Left lobe of liver (tissue), 2 donors: Measurements from ENCODE around the gene NMNAT2. TPM values are rescaled to one million over a fixed set of nuclear protein-coding genes. Genes with fewer than 3 reads are reported as not detected.
"Not testable (repeated sequence)": the region's sequence is repeated elsewhere in the genome, so short reads cannot be mapped to it uniquely, and the experiment has no call there.

Source experiments
- ATAC-seq: fragments of 200-7000 bp; cut with Tn5 transposase; one replicate; pipeline ENCODE4 v1.9.1; 2020; ENCODE audit warnings: mild to moderate bottlenecking, moderate library complexity
- DNase-seq: peaks from one replicate; pipeline ENCODE4 v3.0.0-alpha.2; 2020; ENCODE audit warnings: low spot score
- total RNA-seq: library from RNA; stranded (reverse); gene quantifications from one replicate; pipeline ENCODE4 v1.2.1, GENCODE V29; 2021
- donor health status: DM: no; HTN: no; CAD: no; lungs with moderate emphysema.
- donor health status: DM: no; HTN: yes; CAD: no.

The NMNAT2 gene
- total RNA-seq, 1 donor from 2014 or later, result 0.03 TPM

GRCh38 chr1:183419399-183419798 lies 1.2 kb upstream of the NMNAT2 start:
- ATAC-seq, result no peak
- no peak for DNase-seq

GRCh38 chr1:183418696-183419095 lies 516 bp upstream of the NMNAT2 start:
- no peak for DNase-seq
- ATAC-seq, result no peak

- ATAC-seq (peak; percentile 91), DNase-seq (peak; percentile 51)
These were observed 1.1 kb downstream of the NMNAT2 start for GRCh38 chr1:183416850-183417771.

- ATAC-seq, result no peak
- no peak for DNase-seq
These were observed 3.8 kb downstream of the NMNAT2 start for GRCh38 chr1:183414365-183414764.

GRCh38 chr1:183411091-183411490 lies 7.1 kb downstream of the NMNAT2 start:
- DNase-seq (no peak), ATAC-seq (no peak)

- ATAC-seq (no peak), DNase-seq (no peak)
These were observed 10.2 kb downstream of the NMNAT2 start for GRCh38 chr1:183407961-183408360.

GRCh38 chr1:183407474-183407873 lies 10.7 kb downstream of the NMNAT2 start:
- ATAC-seq (no peak), DNase-seq (no peak)

- ATAC-seq (no peak), DNase-seq (no peak)
These were observed 13.7 kb downstream of the NMNAT2 start for GRCh38 chr1:183404476-183404875.

- ATAC-seq (no peak), DNase-seq (no peak)
These were observed 14.7 kb downstream of the NMNAT2 start for GRCh38 chr1:183403498-183403897.

GRCh38 chr1:183401565-183401964 lies 16.6 kb downstream of the NMNAT2 start:
- DNase-seq, ATAC-seq: not testable (repeated sequence)

GRCh38 chr1:183394435-183394834 lies 23.7 kb downstream of the NMNAT2 start:
- DNase-seq (no peak), ATAC-seq (no peak)

GRCh38 chr1:183391863-183392262 lies 26.3 kb downstream of the NMNAT2 start:
- DNase-seq (no peak), ATAC-seq (no peak)

GRCh38 chr1:183390561-183390960 lies 27.6 kb downstream of the NMNAT2 start:
- ATAC-seq (no peak), DNase-seq (no peak)

- ATAC-seq (no peak), DNase-seq (no peak)
These were observed 29.4 kb downstream of the NMNAT2 start for GRCh38 chr1:183388735-183389134.

- DNase-seq, result no peak
- no peak for ATAC-seq
These were observed 32.6 kb downstream of the NMNAT2 start for GRCh38 chr1:183385340-183386144.

GRCh38 chr1:183379951-183380350 lies 38.2 kb downstream of the NMNAT2 start:
- DNase-seq (no peak), ATAC-seq (no peak)

GRCh38 chr1:183375381-183375780 lies 42.8 kb downstream of the NMNAT2 start:
- ATAC-seq (no peak), DNase-seq (no peak)

- no peak for DNase-seq
- peak; percentile 23 for ATAC-seq
These were observed 43.4 kb downstream of the NMNAT2 start for GRCh38 chr1:183374825-183375224.

- DNase-seq (no peak), ATAC-seq (no peak)
These were observed 45.5 kb downstream of the NMNAT2 start for GRCh38 chr1:183372586-183373230.

GRCh38 chr1:183370399-183371058 lies 47.7 kb downstream of the NMNAT2 start:
- ATAC-seq (no peak), DNase-seq (no peak)
